Spleen (tissue), 7 donors: ENCODE results near the gene IGSF23.

Source experiments
- POLR2A ChIP-seq, 3 donors: fragments of 450-650 bp; IDR thresholded peaks; one replicate each; pipeline ENCODE4 v1.5.1; 2017; ENCODE audit warnings: antibody characterized with exemption in 3 of 3, mild to moderate bottlenecking in 1 of 3
- POLR2AphosphoS5 ChIP-seq, 3 donors: sonication (generic); formaldehyde crosslinking; IDR thresholded peaks; one replicate each; pipeline ENCODE4 v1.5.1; 2017; ENCODE audit warnings: antibody characterized with exemption in 3 of 3
- TF ChIP-seq, protein P1 (sequence below), 11 experiments: fragments of 200-600 bp in 7 of 11; fragments of 450-650 bp in 4 of 11; sonication (generic) in 4 of 11; IDR thresholded peaks in 8 of 11; conservative IDR thresholded peaks in 3 of 11; 1 replicate in 7 of 11; 2 replicates in 4 of 11; pipeline versions ENCODE4 v1.4.0 to v1.8.0; 2016 to 2021; ENCODE audit warnings: antibody characterized with exemption in 11 of 11, inconsistent platforms in 4 of 11, mild to moderate bottlenecking in 1 of 11
- donor health status: DM: no; HTN: no; CAD: no; lungs with moderate emphysema.
- donor health status: DM: no; HTN: no; CAD: no.
- donor health status: DM: no; HTN: no; CAD: no.

DNA sequence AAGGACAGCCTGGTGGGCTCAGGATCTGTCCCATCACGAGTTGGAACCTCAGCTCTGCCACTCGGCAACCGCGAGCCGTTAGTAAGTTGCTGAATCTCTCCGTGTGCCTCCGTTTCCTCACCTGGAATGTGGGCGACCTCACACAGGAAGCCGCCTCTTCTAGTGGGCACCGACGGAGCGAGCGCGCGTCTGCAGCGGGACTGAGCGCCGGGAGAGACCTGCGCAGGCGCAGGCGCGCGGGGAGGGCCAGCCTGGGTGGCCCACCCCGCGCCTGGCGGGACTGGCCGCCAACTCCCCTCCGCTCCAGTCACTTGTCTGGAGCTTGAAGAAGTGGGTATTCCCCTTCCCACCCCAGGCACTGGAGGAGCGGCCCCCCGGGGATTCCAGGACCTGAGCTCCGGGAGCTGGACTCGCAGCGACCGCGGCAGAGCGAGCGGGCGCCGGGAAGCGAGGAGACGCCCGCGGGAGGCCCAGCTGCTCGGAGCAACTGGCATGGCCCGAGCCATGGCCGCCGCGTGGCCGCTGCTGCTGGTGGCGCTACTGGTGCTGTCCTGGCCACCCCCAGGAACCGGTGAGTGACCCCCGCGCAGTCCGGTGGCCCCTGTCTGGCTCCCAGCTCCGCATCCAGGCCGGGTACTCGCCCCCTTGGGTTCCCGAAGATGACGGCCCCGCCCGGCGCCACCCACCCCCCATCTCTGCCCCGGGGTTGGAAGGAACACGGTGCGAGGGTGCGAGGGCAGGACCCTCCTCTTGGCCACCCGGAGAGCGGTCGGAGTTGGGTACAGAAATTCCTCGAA lies 30.4 kb downstream of the IGSF23 start, which contains the start of gene PVR:
- no peak for TF ChIP-seq POLR2A (IDR thresholded peaks at IDR 0.05)
- TF ChIP-seq, protein P1, sequence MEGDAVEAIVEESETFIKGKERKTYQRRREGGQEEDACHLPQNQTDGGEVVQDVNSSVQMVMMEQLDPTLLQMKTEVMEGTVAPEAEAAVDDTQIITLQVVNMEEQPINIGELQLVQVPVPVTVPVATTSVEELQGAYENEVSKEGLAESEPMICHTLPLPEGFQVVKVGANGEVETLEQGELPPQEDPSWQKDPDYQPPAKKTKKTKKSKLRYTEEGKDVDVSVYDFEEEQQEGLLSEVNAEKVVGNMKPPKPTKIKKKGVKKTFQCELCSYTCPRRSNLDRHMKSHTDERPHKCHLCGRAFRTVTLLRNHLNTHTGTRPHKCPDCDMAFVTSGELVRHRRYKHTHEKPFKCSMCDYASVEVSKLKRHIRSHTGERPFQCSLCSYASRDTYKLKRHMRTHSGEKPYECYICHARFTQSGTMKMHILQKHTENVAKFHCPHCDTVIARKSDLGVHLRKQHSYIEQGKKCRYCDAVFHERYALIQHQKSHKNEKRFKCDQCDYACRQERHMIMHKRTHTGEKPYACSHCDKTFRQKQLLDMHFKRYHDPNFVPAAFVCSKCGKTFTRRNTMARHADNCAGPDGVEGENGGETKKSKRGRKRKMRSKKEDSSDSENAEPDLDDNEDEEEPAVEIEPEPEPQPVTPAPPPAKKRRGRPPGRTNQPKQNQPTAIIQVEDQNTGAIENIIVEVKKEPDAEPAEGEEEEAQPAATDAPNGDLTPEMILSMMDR (IDR thresholded peaks at IDR 0.05 in 8 of 11, conservative IDR thresholded peaks at IDR 0.05 in 3 of 11) = no peak
- TF ChIP-seq POLR2AphosphoS5 (IDR thresholded peaks at IDR 0.05) = peak; percentile 27 to 73 (median 69)
